Measurements from ENCODE around the gene KCTD11. TPM values are rescaled to one million over a fixed set of nuclear protein-coding genes. Genes with fewer than 3 reads are reported as not detected.

Gene KCTD11
- total RNA-seq, 4 donors from 2014 or later = 8.8 to 16.9 (median 10.3) TPM

- H3K27me3 ChIP-seq = no peaks in the 10 kb centered on the region
- peaks cover 5 to 60% (median 25%) of the 10 kb centered on the region in 3 donors for H3K4me1 ChIP-seq
- ATAC-seq = peak; percentile 35
- H3K36me3 ChIP-seq = peaks cover 3 to 47% of the 10 kb centered on the region in 2 donors
- H3K4me3 ChIP-seq = peak overlapping the region; percentile 68 to 99
- no peaks in the 10 kb centered on the region for H3K9me3 ChIP-seq
- peak overlapping the region; percentile 91 to 100 (median 100) for H3K27ac ChIP-seq
- 0 to 3% methylated on average over 6 to 7 of the region's 14 CpGs for WGBS, 2 donors (ENCODE audit: low coverage in 1 of 2)
- TF ChIP-seq CTCF (IDR thresholded peaks at IDR 0.05) (no peak), POLR2AphosphoS5 (IDR thresholded peaks at IDR 0.05) (peak; percentile 36), POLR2A (IDR thresholded peaks at IDR 0.05) (no peak)
These were observed 43.1 kb upstream of the KCTD11 start for GRCh38 chr17:7308625-7309433.

GRCh38 chr17:7309628-7310027 lies 42.3 kb upstream of the KCTD11 start:
- WGBS, 2 donors (ENCODE audit: low coverage in 1 of 2) = 85 to 86% methylated on average over 12 of the region's 12 CpGs
- Histone ChIP-seq H3K27me3 (no peaks in the 10 kb centered on the region), H3K9me3 (no peaks in the 10 kb centered on the region), H3K27ac (peak overlapping the region in 3 of 4 donors; percentile 99 to 100 (median 100)), H3K4me1 (peaks cover 5 to 68% (median 33%) of the 10 kb centered on the region in 3 donors), H3K36me3 (peaks cover 3 to 51% of the 10 kb centered on the region in 2 donors), H3K4me3 (peak overlapping the region in 1 of 2 donors; percentile 99)
- TF ChIP-seq POLR2AphosphoS5 (IDR thresholded peaks at IDR 0.05) = no peak
- TF ChIP-seq POLR2A (IDR thresholded peaks at IDR 0.05) = no peak
- TF ChIP-seq EP300 (IDR thresholded peaks at IDR 0.05) = no peak
- TF ChIP-seq CTCF (IDR thresholded peaks at IDR 0.05) = no peak
- no peak for ATAC-seq

GRCh38 chr17:7311110-7311705 lies 40.8 kb upstream of the KCTD11 start:
- H3K36me3 ChIP-seq = peaks cover 3 to 57% of the 10 kb centered on the region in 2 donors
- 63% methylated on average over 3 of the region's 7 CpGs; no CpG with 5 or more reads in 1 of the 2 donors for WGBS, 2 donors (ENCODE audit: low coverage in 1 of 2)
- no peak overlapping the region for H3K4me3 ChIP-seq
- no peaks in the 10 kb centered on the region for H3K9me3 ChIP-seq
- peaks cover 5 to 75% (median 39%) of the 10 kb centered on the region in 3 donors for H3K4me1 ChIP-seq
- no peak for ATAC-seq
- H3K27me3 ChIP-seq = no peaks in the 10 kb centered on the region
- no peak for TF ChIP-seq CTCF (IDR thresholded peaks at IDR 0.05)
- H3K27ac ChIP-seq = peak overlapping the region in 2 of 4 donors; percentile 25 to 100

GRCh38 chr17:7312432-7313087 lies 39.4 kb upstream of the KCTD11 start:
- Histone ChIP-seq H3K4me1 (peaks cover 5 to 74% (median 37%) of the 10 kb centered on the region in 3 donors), H3K36me3 (peaks cover 3 to 71% of the 10 kb centered on the region in 2 donors), H3K4me3 (no peak overlapping the region), H3K9me3 (no peaks in the 10 kb centered on the region), H3K27ac (peak overlapping the region in 3 of 4 donors; percentile 94 to 98 (median 97)), H3K27me3 (no peaks in the 10 kb centered on the region)
- TF ChIP-seq EP300 (IDR thresholded peaks at IDR 0.05) (no peak), POLR2A (IDR thresholded peaks at IDR 0.05) (no peak), POLR2AphosphoS5 (IDR thresholded peaks at IDR 0.05) (no peak), CTCF (IDR thresholded peaks at IDR 0.05) (no peak)
- 69 to 85% methylated on average over 2 to 4 of the region's 7 CpGs for WGBS, 2 donors (ENCODE audit: low coverage in 1 of 2)
- ATAC-seq = no peak
